OCI-LY7 (cell line): ENCODE data around the gene PLCXD3.

Source experiments
- CTCF ChIP-seq: fragments of 200-600 bp; sonication (generic); conservative IDR thresholded peaks from 2 replicates; pipeline ENCODE4 v1.5.1; 2014; ENCODE audit warnings: mild to moderate bottlenecking, antibody characterized with exemption, low read length, moderate library complexity, mixed read lengths
- EZH2phosphoT487 ChIP-seq: fragments of 200-600 bp; sonication (generic); IDR thresholded peaks from 2 replicates; pipeline ENCODE4 v1.6.1; 2018; ENCODE audit warnings: low read depth, borderline replicate concordance, mild to moderate bottlenecking, mixed run types, antibody characterized with exemption, low read length, moderate library complexity, mixed read lengths

- peak; percentile 72 for TF ChIP-seq CTCF
- no peak for TF ChIP-seq EZH2phosphoT487
Measured at GRCh38 chr5:41270423-41271251, 239.8 kb downstream of the PLCXD3 start.
